Measurements from ENCODE around the gene MSANTD3.
"Not testable (repeated sequence)": the region's sequence is repeated elsewhere in the genome, so short reads cannot be mapped to it uniquely, and the experiment has no call there.

The MSANTD3 gene

DNA sequence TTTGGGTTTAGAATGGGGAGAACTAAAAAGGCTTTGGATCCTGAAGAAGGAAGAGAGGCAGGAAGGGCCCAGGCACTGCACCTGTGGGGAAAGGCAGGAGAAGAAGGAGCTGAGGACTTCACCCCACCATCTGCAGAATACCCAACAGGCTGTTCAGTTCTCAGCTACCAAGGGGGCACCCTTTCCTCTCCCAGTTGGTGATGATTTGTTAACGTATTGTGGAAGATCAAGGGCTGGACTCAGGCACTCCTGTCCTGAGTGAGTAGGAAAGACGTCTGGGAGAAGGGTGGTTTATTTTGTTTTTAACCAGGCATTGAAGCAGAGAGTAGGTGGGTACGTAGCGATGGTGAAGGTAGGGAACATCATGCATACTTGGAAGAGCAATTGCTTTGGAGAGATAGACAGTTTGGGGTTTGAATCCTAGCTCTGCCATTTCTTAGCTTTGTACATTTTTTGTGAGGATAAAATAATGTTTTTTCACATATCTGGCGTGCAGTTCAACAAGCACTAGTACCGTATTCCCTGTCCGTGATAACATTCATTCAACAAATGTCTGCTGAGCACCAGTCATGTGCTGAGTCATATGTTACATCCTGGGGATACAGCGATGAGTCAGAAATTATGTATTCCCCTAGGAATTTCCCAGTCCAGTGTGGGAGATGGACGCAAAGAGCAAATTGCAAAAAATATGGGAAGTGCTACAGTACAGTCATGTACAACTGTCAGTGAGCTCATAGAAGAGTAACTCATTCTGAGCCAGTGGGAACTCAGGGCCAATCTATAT lies 2.1 kb downstream of the MSANTD3 start:
- DNase-seq (ENCODE audit: low spot score), result no peak

GRCh38 chr9:100430286-100430940 lies 3.5 kb downstream of the MSANTD3 start:
- no peak for DNase-seq (ENCODE audit: low spot score)

GRCh38 chr9:100431886-100432285 lies 4.9 kb downstream of the MSANTD3 start:
- no peak for DNase-seq (ENCODE audit: low spot score)

- no peak for DNase-seq (ENCODE audit: low spot score)
Measured at GRCh38 chr9:100432736-100433135, 5.8 kb downstream of the MSANTD3 start.

DNA sequence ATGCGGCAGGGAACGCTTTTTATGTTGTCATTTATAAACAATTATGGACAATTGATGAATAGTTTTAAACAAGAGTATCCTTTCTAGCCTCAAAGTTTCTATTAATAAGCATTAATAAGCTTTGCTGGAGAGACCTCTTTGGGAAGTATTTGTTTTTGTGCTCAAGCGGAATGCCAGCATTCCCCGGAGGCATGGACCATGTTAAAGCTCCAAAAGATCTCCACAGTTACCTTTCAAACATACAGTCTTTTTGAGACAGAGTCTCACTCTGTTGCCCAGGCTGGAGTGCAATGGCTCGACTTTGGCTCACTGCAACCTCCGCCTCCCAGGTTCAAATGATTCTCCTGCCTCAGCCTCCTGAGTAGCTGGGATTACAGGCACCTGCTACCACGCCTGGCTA lies 9.6 kb downstream of the MSANTD3 start:
- DNase-seq (ENCODE audit: low spot score), result no peak

DNA sequence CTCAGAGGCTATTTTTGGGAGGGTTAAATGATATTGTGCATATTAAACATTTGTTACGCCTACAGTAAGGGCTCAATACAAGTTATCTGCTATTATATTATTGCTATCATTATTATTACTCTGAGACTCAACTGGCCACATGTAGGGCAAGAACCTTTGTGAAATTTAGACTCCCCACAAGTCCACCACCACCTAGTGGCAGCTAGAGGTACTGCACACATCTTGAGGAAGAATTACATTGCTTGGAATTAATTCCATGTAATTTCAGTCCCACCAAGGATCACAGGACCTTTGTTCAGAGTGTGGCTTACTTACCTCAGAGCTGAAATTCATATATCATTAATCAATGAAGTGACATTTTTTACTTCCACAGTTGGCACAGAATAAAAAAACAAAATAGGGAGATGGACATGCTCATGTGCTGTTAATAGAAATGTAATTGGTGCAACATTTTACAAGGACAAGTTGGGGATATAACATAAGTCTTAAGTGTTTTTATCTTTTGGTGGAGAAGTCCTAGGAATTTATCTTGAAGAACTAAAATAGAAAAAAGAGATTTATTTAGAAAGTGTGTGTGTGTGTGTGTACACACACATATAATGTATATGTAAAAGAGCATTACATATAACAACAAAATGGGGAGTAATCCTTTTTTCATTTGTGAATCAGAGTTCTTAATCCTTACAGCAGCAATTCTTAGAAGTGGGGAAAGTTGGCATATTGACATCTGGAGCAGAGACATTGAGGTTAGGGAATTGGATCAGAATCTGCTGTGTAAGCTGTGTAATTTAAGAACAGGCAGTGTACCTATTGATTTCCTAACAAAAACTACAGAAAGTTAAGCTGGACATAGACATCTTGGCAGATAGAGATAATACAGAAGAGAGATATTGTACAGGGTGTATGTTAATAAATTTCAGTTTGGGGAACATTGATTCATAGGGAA lies 11.2 kb downstream of the MSANTD3 start:
- DNase-seq (ENCODE audit: low spot score), result peak; percentile 55

DNA sequence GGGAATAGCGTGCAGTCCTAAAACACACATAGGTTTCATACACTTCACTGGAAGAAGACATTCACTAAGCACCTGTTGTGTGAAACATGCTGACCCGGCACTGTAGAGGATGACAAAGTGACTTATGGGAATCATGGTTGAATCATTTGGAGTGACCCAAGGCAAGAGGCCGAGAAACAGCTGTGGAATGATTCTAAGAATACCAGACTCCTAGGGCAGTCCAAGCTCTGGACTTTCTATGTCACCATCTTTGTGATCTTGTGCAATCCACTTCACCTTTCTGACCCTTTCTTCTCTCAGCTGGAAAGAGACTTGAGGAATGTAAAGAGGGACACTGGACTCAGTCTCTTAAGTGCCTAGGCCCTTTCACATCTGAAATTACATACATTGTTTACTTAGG lies 13.1 kb downstream of the MSANTD3 start:
- no peak for DNase-seq (ENCODE audit: low spot score)

- DNase-seq (ENCODE audit: low spot score), result not testable (repeated sequence)
Measured at GRCh38 chr9:100440487-100440886, 13.5 kb downstream of the MSANTD3 start.

GRCh38 chr9:100441911-100442361 lies 15.0 kb downstream of the MSANTD3 start:
- DNase-seq (ENCODE audit: low spot score), result no peak

GRCh38 chr9:100443781-100444768 lies 17.1 kb downstream of the MSANTD3 start:
- DNase-seq (ENCODE audit: low spot score), result no peak

- no peak for DNase-seq (ENCODE audit: low spot score)
Measured at GRCh38 chr9:100445161-100445902, 18.4 kb downstream of the MSANTD3 start.

- DNase-seq (ENCODE audit: low spot score), result no peak
Measured at GRCh38 chr9:100445903-100446549, 19.1 kb downstream of the MSANTD3 start.

DNA sequence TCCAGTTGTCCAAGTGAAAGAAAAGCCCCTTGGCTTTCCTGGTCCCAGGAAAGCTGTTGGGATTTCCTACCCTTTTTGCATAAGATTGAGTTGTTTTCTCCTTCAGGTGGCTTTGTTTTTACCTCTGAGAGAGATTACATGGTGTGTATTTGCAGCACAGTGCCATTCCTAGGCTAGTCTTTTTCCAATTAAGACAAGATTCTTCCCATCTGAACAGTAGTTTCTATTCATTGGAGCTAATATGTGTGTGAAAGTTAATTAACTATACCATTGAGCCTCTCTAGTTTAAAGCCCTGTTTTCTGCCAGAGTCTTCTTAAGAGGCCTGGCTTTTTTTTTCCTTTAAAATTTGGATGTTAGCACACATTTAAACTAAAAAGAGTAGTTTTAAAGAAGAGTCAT lies 20.1 kb downstream of the MSANTD3 start:
- no peak for DNase-seq (ENCODE audit: low spot score)

GRCh38 chr9:100448266-100448665 lies 21.3 kb downstream of the MSANTD3 start:
- no peak for DNase-seq (ENCODE audit: low spot score)

DNA sequence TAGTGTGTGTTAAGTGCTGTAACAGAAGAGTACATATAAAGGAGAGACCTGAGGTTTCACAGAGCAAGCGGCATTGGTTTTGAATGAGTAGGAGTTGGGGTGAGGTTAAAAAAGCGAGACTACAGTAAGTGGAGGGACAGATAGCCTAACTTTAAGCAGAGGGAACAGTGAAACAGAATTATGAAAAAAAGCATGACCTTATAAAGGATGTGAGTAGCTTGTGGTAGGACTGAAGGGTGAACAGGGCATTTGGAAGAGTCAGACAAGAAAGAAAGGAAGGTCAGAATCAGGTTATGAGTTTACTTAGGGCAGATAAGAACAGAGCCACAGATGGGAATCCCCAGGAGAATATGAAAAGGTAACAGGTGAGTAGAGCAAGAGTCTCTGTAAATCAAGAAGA lies 22.5 kb downstream of the MSANTD3 start:
- no peak for DNase-seq (ENCODE audit: low spot score)

DNA sequence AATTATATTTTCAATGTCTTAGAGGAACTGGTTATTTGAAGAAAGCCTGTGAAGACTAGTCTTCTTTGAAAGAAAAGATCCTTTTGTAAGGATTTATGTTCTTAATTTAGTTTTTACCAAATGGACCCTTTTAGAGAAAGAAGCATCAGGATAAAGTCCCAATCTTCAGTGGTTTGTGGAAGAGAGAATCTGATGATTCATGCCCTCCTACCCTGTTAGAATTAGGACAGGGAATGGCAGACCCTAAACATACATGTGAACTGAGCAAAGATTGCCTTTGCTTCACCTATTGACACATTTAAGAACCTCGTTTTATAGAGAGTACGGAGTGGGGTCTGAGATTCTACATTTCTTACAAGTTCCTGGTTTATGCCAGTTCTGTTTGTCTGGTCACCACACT lies 26.0 kb downstream of the MSANTD3 start:
- DNase-seq (ENCODE audit: low spot score), result no peak

DNA sequence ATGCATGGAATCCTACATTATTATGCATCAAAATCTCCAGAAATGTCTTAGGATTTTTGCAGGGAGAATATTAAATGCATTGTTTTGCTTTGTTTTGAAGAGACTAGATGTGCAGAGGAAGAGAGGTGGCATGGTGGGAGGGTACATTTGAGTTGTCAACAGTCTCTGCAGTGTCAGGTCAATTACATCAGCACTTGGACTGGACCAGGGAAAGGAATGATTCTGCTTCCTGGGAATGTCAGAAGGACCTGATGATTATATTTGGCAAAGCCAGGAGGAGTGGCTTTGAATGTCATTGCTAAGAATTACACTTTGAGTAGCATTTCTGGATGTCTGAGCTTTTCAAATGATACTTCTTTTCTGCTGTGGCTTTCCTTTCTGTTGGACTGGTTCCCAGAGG lies 28.5 kb downstream of the MSANTD3 start:
- DNase-seq (ENCODE audit: low spot score), result no peak

- no peak for DNase-seq (ENCODE audit: low spot score)
Measured at GRCh38 chr9:100457517-100457916, 30.6 kb downstream of the MSANTD3 start.

DNA sequence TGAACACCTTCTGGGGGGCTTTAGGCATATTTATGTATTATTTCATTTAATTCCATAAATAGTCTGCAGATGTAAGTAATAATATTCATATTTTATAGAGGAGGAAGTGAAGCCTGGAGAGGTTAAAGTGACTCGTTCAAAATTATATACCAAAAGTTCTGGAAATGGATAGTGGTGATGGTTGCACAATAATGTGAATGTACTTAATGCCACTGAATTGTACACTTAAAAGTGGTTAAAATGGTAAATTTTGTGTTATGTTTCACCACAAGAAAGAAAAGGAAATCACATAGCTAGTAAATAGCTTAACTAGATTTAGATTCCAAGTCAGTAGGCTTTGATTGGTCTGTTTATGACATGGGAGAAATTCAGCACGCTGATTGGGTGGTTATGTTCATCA lies 33.0 kb downstream of the MSANTD3 start:
- DNase-seq (ENCODE audit: low spot score), result no peak

DNA sequence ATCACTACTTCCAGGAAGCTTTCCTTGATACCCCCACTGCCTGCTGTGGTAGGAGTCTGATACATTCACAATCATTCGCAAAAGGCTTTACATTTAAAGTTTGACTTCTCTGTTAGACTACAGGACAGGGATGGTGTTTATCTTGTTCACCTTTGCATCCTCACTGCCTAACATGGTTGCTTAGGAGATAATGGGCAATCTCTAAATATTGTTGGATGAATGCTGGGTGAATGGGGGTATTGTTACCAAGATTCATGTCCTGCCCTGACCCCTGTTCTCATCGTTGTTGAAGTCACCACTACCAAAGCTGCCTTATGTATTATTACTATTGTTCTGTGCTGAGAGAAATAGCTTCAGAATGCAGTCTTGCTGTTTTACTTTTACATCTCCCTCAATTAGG lies 38.3 kb downstream of the MSANTD3 start:
- DNase-seq (ENCODE audit: low spot score), result peak; percentile 81

All from putamen (tissue), 1 donor.